ENCODE data around the gene WNT3. TPM values are rescaled to one million over a fixed set of nuclear protein-coding genes. Genes with fewer than 3 reads are reported as not detected.

Gene WNT3
- total RNA-seq, 1 experiment from 2014 or later, result 5.5 TPM

- no peaks in the 10 kb centered on the region for H3K79me2 ChIP-seq (ENCODE audit: insufficient read depth, low read length)
- H3K4me1 ChIP-seq (ENCODE audit: control insufficient read depth in 1 of 2, insufficient read depth in 2 of 2, low read length in 2 of 2), result peaks cover 0 to 10% of the 10 kb centered on the region in 2 experiments; a peak in 2 of 4 replicates
- no peak overlapping the region for H3K4me2 ChIP-seq (ENCODE audit: low read length)
- no peak overlapping the region for H2AFZ ChIP-seq (ENCODE audit: low read depth, low read length, poor library complexity, severe bottlenecking)
- RAD21 ChIA-PET (ENCODE audit: low non-redundant PET in 1 of 2, low total read pairs in 2 of 2, uncharacterized antibody in 2 of 2, unreplicated experiment in 2 of 2), result no interaction called here
- POLR2A ChIA-PET, result no interaction called here
- no peak overlapping the region for H3K9ac ChIP-seq (ENCODE audit: low read length)
- H3K9me2 ChIP-seq (ENCODE audit: insufficient read depth), result no peaks in the 10 kb centered on the region
- TF ChIP-seq EGR1 (IDR thresholded peaks at IDR 0.05; ENCODE audit: low read depth) (no peak), EZH2phosphoT487 (IDR thresholded peaks at IDR 0.05; ENCODE audit: borderline replicate concordance) (no peak), SIN3A (IDR thresholded peaks at IDR 0.05; ENCODE audit: low read depth) (no peak)
- TF ChIP-seq, protein P1, sequence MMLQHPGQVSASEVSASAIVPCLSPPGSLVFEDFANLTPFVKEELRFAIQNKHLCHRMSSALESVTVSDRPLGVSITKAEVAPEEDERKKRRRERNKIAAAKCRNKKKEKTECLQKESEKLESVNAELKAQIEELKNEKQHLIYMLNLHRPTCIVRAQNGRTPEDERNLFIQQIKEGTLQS (IDR thresholded peaks at IDR 0.05), result no peak
- TF ChIP-seq, protein P2, sequence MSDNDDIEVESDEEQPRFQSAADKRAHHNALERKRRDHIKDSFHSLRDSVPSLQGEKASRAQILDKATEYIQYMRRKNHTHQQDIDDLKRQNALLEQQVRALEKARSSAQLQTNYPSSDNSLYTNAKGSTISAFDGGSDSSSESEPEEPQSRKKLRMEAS (IDR thresholded peaks at IDR 0.05), result no peak
- no peaks in the 10 kb centered on the region for H3K27me3 ChIP-seq (ENCODE audit: insufficient read depth, low read length)
- ATAC-seq, result no peak
- no peak overlapping the region for H3K27ac ChIP-seq (ENCODE audit: low read depth, low read length)
- no peaks in the 10 kb centered on the region for H3K36me3 ChIP-seq (ENCODE audit: control insufficient read depth in 1 of 2, insufficient read depth in 2 of 2, low read length in 2 of 2)
- no TSS peak for BruUV-seq (replicated peaks)
- CTCF ChIA-PET, result no interaction called here
- H3K4me3 ChIP-seq (replicated peaks in 1 of 2; ENCODE audit: low read depth in 1 of 2, low read length in 2 of 2), result no peak overlapping the region
- no peaks in the 10 kb centered on the region for H3K9me3 ChIP-seq (ENCODE audit: control insufficient read depth in 1 of 2, insufficient read depth in 1 of 2, low read depth in 1 of 2, low read length in 2 of 2)
- H4K20me1 ChIP-seq (ENCODE audit: insufficient read depth), result no peaks in the 10 kb centered on the region
- intact Hi-C loops (cut with micrococcal nuclease), result no loop called here
- DNase-seq (ENCODE audit: low read depth, low spot score), result no peak
Observed at GRCh38 chr17:46817901-46818209, 637 bp downstream of the WNT3 start.

GRCh38 chr17:46817151-46817900 is 1.2 kb downstream of the WNT3 start:
- no peak for ATAC-seq
- no peaks in the 10 kb centered on the region for H3K27me3 ChIP-seq (ENCODE audit: insufficient read depth, low read length)
- ChIA-PET RAD21 (ENCODE audit: low non-redundant PET in 1 of 2, low total read pairs in 2 of 2, uncharacterized antibody in 2 of 2, unreplicated experiment in 2 of 2) (no interaction called here), CTCF (no interaction called here), POLR2A (no interaction called here)
- no peak for DNase-seq (ENCODE audit: low read depth, low spot score)
- peaks cover 0 to 8% of the 10 kb centered on the region in 2 experiments; a peak in 3 of 4 replicates for H3K4me1 ChIP-seq (ENCODE audit: control insufficient read depth in 1 of 2, insufficient read depth in 2 of 2, low read length in 2 of 2)
- no peak overlapping the region for H2AFZ ChIP-seq (ENCODE audit: low read depth, low read length, poor library complexity, severe bottlenecking)
- no peak overlapping the region for H3K27ac ChIP-seq (ENCODE audit: low read depth, low read length)
- BruUV-seq (replicated peaks), result no TSS peak
- intact Hi-C loops (cut with micrococcal nuclease), result no loop called here
- no peak overlapping the region for H3K4me3 ChIP-seq (replicated peaks in 1 of 2; ENCODE audit: low read depth in 1 of 2, low read length in 2 of 2)
- no peaks in the 10 kb centered on the region for H3K9me3 ChIP-seq (ENCODE audit: control insufficient read depth in 1 of 2, insufficient read depth in 1 of 2, low read depth in 1 of 2, low read length in 2 of 2)
- H4K20me1 ChIP-seq (ENCODE audit: insufficient read depth), result no peaks in the 10 kb centered on the region
- no peaks in the 10 kb centered on the region for H3K9me2 ChIP-seq (ENCODE audit: insufficient read depth)
- no peak overlapping the region for H3K4me2 ChIP-seq (ENCODE audit: low read length)
- no peaks in the 10 kb centered on the region for H3K36me3 ChIP-seq (ENCODE audit: control insufficient read depth in 1 of 2, insufficient read depth in 2 of 2, low read length in 2 of 2)
- H3K79me2 ChIP-seq (ENCODE audit: insufficient read depth, low read length), result no peaks in the 10 kb centered on the region
- H3K9ac ChIP-seq (ENCODE audit: low read length), result no peak overlapping the region
- no peak for TF ChIP-seq POLR2A (IDR thresholded peaks at IDR 0.05; ENCODE audit: borderline replicate concordance, extremely low read depth, insufficient read depth, insufficient read length)
- TF ChIP-seq, protein P3, sequence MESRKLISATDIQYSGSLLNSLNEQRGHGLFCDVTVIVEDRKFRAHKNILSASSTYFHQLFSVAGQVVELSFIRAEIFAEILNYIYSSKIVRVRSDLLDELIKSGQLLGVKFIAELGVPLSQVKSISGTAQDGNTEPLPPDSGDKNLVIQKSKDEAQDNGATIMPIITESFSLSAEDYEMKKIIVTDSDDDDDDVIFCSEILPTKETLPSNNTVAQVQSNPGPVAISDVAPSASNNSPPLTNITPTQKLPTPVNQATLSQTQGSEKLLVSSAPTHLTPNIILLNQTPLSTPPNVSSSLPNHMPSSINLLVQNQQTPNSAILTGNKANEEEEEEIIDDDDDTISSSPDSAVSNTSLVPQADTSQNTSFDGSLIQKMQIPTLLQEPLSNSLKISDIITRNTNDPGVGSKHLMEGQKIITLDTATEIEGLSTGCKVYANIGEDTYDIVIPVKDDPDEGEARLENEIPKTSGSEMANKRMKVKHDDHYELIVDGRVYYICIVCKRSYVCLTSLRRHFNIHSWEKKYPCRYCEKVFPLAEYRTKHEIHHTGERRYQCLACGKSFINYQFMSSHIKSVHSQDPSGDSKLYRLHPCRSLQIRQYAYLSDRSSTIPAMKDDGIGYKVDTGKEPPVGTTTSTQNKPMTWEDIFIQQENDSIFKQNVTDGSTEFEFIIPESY (IDR thresholded peaks at IDR 0.05; ENCODE audit: extremely low read depth, insufficient replicate concordance, low read length), result no peak
- TF ChIP-seq, protein P4, sequence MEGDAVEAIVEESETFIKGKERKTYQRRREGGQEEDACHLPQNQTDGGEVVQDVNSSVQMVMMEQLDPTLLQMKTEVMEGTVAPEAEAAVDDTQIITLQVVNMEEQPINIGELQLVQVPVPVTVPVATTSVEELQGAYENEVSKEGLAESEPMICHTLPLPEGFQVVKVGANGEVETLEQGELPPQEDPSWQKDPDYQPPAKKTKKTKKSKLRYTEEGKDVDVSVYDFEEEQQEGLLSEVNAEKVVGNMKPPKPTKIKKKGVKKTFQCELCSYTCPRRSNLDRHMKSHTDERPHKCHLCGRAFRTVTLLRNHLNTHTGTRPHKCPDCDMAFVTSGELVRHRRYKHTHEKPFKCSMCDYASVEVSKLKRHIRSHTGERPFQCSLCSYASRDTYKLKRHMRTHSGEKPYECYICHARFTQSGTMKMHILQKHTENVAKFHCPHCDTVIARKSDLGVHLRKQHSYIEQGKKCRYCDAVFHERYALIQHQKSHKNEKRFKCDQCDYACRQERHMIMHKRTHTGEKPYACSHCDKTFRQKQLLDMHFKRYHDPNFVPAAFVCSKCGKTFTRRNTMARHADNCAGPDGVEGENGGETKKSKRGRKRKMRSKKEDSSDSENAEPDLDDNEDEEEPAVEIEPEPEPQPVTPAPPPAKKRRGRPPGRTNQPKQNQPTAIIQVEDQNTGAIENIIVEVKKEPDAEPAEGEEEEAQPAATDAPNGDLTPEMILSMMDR (IDR thresholded peaks at IDR 0.05 in 2 of 3, conservative IDR thresholded peaks at IDR 0.05 in 1 of 3; ENCODE audit: borderline replicate concordance in 1 of 3, insufficient read depth in 1 of 3, low read depth in 2 of 3, low read length in 2 of 3), result no peak
- no peak for TF ChIP-seq ELF1 (IDR thresholded peaks at IDR 0.05; ENCODE audit: borderline replicate concordance, low read depth)
- TF ChIP-seq RAD21 (IDR thresholded peaks at IDR 0.05; ENCODE audit: low read depth), result no peak
- no peak for TF ChIP-seq SIN3A (IDR thresholded peaks at IDR 0.05; ENCODE audit: low read depth)
- no peak for TF ChIP-seq CBX3 (IDR thresholded peaks at IDR 0.05; ENCODE audit: low read depth)
- TF ChIP-seq, protein P1 (IDR thresholded peaks at IDR 0.05), result no peak
- TF ChIP-seq, protein P2 (IDR thresholded peaks at IDR 0.05), result no peak
- no peak for TF ChIP-seq CEBPB (IDR thresholded peaks at IDR 0.05; ENCODE audit: low read depth)
- TF ChIP-seq POLR2AphosphoS5 (IDR thresholded peaks at IDR 0.05; ENCODE audit: low read depth, low read length), result no peak
- TF ChIP-seq ZNF274 (IDR thresholded peaks at IDR 0.05; ENCODE audit: low read depth, low read length), result no peak

Data from HCT116 (cell line).